Measurements from ENCODE around the gene CTAG2.
"Not testable (repeated sequence)": the region's sequence is repeated elsewhere in the genome, so short reads cannot be mapped to it uniquely, and the experiment has no call there.

DNA sequence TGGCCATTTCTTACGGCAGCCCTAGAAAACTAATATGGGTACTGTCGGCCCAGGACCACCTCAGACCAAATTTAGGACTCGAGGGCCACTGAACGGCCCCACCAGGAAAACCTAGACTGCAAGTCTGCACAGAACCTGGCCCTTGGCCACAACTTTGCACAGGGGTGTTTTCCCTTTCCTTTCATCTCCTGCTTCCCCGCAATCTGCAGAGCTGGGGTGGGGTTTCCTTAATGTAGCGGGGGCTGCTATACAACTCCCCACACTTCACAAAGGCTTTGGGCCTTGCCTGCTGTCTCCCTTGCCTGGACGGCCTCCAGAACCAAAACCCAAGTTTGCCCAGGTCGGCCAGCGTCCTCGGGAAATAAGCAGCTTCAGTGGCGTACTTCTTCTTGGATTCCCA lies 22.4 kb downstream of the CTAG2 start:
- not testable (repeated sequence) for TF ChIP-seq EZH2 (IDR thresholded peaks at IDR 0.05; ENCODE audit: insufficient read depth, poor library complexity, severe bottlenecking); EZH2phosphoT487 (IDR thresholded peaks at IDR 0.05; ENCODE audit: insufficient read depth, low read depth)

All from GM23248 (cell line).